GDM1 (cell line): ENCODE data around the gene RNF4.
"Not testable (repeated sequence)": the region's sequence is repeated elsewhere in the genome, so short reads cannot be mapped to it uniquely, and the experiment has no call there.

Experiments used
- DNase-seq: peaks from one replicate; lab custom pipeline; 2025; lab: John Stamatoyannopoulos, UW

Gene RNF4

GRCh38 chr4:2535376-2536192, 66.7 kb downstream of the RNF4 start:
- peak; percentile 70 for DNase-seq

DNA sequence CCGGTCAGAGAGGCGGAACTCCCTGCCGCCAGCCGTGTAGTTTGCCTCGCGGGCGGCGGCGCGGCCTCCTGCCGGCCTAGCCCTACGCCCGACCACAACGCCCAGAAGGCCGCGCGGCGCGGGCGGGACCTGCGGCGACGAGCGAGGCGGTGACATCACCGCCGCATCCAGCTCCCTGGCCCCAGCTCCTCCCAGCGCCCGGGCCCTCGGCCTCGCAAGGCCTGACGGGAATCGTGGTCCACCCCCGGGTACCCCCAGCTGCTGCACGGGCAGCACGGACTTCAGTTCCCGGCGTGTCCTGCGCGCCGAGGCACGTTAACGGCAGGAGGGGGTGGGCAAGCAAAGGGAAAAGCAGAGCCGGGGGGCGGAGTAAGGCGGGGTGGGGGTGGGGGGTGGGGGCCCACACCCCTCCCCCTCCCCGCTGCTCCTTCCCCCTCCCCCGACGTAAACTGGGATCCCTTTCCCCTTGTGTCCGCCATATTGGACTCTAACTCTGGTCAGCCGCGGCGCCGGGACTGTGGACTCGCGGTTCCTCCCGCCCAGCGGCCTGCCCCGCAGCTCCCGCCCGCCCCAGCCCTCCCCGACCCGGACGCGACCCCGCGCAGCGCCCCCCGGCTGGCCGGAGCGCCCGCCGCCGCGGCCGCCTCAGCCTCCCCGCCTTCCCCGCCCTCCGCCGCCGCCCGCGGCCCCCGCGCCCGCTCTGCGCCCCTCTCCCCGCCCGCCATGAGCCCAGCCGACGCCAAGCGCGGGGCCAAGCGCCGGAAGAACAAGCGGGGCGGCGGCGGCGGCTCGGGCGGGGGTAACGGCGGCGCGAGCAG, 67.5 kb downstream of the RNF4 start, which contains the start of gene FAM193A:
TSS of gene FAM193A (plus strand) at position 455 of the 818 bp plus-strand sequence. CDS start at position 724, 269 bp downstream.
- peak; percentile 100 for DNase-seq

- peak; percentile 32 for DNase-seq
Measured at GRCh38 chr4:2537011-2537830, 68.3 kb downstream of the RNF4 start.

GRCh38 chr4:2543580-2544191, 74.8 kb downstream of the RNF4 start:
- not testable (repeated sequence) for DNase-seq

- DNase-seq, result no peak
Measured at GRCh38 chr4:2545321-2546013, 76.6 kb downstream of the RNF4 start.

GRCh38 chr4:2546286-2546823, 77.4 kb downstream of the RNF4 start:
- DNase-seq, result no peak

- DNase-seq, result not testable (repeated sequence)
Measured at GRCh38 chr4:2546961-2547691, 78.2 kb downstream of the RNF4 start.

DNA sequence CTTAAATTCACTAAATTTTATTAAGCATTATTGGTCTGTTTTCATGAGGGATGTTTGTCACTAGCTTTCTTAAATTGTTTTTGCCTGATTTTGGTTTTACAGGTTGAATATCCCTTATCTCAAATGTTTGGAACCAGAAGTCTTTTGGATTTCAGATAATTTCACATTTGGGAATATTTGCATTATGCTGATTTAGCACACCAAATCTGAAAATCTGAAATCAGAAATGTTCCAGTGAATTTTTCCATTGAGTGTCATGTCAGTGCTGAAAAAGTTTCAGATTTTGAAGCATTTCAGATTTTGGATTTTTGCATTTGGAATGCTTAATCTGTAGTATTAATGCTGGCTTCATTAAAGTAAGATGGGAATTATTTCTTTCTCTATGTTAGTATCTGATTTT, 82.2 kb downstream of the RNF4 start:
- no peak for DNase-seq

GRCh38 chr4:2552806-2553205, 83.9 kb downstream of the RNF4 start:
- no peak for DNase-seq

DNA sequence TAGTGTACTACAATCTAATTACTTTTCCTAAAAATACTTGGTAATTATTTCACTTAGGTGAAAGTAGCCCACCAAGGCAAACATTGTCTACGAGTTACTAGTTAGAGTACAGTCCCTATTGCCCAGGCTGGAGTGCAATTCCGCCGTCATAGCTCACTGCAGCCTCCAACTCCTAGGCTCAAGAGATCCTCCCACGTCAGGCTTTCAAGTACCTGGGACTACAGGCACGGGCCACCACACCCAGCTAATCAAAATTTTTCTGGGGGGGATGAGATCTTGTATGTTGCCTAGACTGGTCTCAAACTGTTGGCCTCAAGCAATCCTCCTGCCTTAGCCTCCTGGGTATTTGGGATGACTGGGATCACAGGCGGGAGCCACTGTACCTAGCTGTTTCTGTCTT, 89.4 kb downstream of the RNF4 start:
- DNase-seq, result no peak

DNA sequence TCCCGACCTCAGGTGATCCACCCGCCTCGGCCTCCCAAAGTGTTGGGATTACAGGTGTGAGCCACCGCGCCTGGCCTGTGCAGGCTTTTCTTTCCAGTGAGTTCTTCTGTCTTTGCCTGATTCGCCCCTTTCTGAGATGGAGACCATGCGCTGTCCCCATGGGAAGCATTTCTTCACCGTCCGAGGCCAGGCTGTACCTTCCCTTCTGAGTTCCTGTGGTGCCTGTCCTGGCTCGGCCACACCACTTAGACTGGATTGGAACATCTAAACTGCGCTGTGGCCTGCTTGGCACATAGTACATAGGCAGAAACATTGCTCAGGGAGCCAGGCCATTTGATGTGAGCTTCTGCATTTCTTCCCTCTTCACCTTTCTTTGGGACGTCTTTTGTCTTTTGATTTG, 91.3 kb downstream of the RNF4 start:
- DNase-seq, result no peak
